CD8-positive, alpha-beta memory T cell (primary cell): ENCODE data around the gene TRPC4AP. TPM values are rescaled to one million over a fixed set of nuclear protein-coding genes. Genes with fewer than 3 reads are reported as not detected.

Experiments used
- CTCF ChIA-PET: fragments of 350-600 bp; sonication (Branson Sonifier 250); formaldehyde crosslinking; loops from one replicate; lab custom pipeline; 2021; ENCODE audit warnings: antibody characterized with exemption; lab: Charles Lee
- POLR2A ChIA-PET: fragments of 350-600 bp; sonication (Branson Sonifier 250); formaldehyde crosslinking; loops from one replicate; lab custom pipeline; 2021; ENCODE audit warnings: antibody characterized with exemption; lab: Charles Lee
- DNase-seq, 5 donors: peaks; one replicate each; pipeline versions ENCODE4 v3.0.0 to v3.0.0-alpha.2; 2020 to 2022; ENCODE audit warnings: mixed read lengths in 1 of 5
- H3K27ac ChIP-seq: one replicate; pipeline ENCODE4 v1.7.0; 2013; ENCODE audit warnings: low read depth, mild to moderate bottlenecking, low read length, moderate library complexity
- H3K27me3 ChIP-seq: 2 replicates; pipeline ENCODE4 v1.7.0; 2013; ENCODE audit warnings: low read length, mild to moderate bottlenecking; ENCODE audit not compliant: insufficient read depth, poor library complexity, severe bottlenecking
- H3K36me3 ChIP-seq: 2 replicates; pipeline ENCODE4 v1.7.0; 2013; ENCODE audit warnings: mild to moderate bottlenecking, low read length, moderate library complexity; ENCODE audit not compliant: insufficient read depth
- H3K4me1 ChIP-seq: 2 replicates; pipeline ENCODE4 v1.7.0; 2013; ENCODE audit warnings: mild to moderate bottlenecking, low read length, moderate library complexity; ENCODE audit not compliant: insufficient read depth
- H3K4me3 ChIP-seq: 2 replicates; pipeline ENCODE4 v1.7.0; 2013; ENCODE audit warnings: mild to moderate bottlenecking, low read length
- H3K9me3 ChIP-seq: 2 replicates; pipeline ENCODE4 v1.7.0; 2013; ENCODE audit warnings: mild to moderate bottlenecking, low read length
- H3K27ac Mint-ChIP-seq, 8 donors: one replicate each; pipeline ENCODE4 v1.8.0; 2020 to 2021; ENCODE audit warnings: mixed read lengths in 8 of 8, mild to moderate bottlenecking in 6 of 8, inconsistent platforms in 3 of 8, moderate library complexity in 3 of 8
- H3K27me3 Mint-ChIP-seq, 2 donors: one replicate each; pipeline ENCODE4 v1.8.0; 2020 to 2021; ENCODE audit warnings: mixed read lengths in 2 of 2, mild to moderate bottlenecking in 1 of 2, moderate library complexity in 1 of 2
- H3K36me3 Mint-ChIP-seq, 3 donors: one replicate each; pipeline ENCODE4 v1.8.0; 2020 to 2021; ENCODE audit warnings: mixed read lengths in 3 of 3, inconsistent platforms in 1 of 3, mild to moderate bottlenecking in 1 of 3
- H3K4me1 Mint-ChIP-seq, 3 donors: one replicate each; pipeline ENCODE4 v1.8.0; 2020 to 2021; ENCODE audit warnings: mixed read lengths in 3 of 3, inconsistent platforms in 1 of 3, mild to moderate bottlenecking in 1 of 3
- H3K4me3 Mint-ChIP-seq, 7 donors: one replicate each; pipeline ENCODE4 v1.8.0; 2020 to 2021; ENCODE audit warnings: mixed read lengths in 7 of 7, mild to moderate bottlenecking in 6 of 7, moderate library complexity in 4 of 7, inconsistent platforms in 2 of 7
- H3K9me3 Mint-ChIP-seq, 5 donors: one replicate each; pipeline ENCODE4 v1.8.0; 2020 to 2022; ENCODE audit warnings: mixed read lengths in 5 of 5, mild to moderate bottlenecking in 3 of 5, moderate library complexity in 2 of 5, inconsistent platforms in 1 of 5
- polyA plus RNA-seq: library from polyadenylated mRNA; unstranded; fragments of 300-500 nt; fragmentation: Illumina TruSeq; gene quantifications from one replicate; pipeline ENCODE4 v1.2.3, GENCODE V29; 2021
- total RNA-seq, 2 experiments: library from RNA; stranded (reverse); gene quantifications; one replicate each; pipeline ENCODE4 v1.2.3, GENCODE V29; 2021

The TRPC4AP gene
- total and polyA plus RNA-seq, 3 experiments from 2014 or later = 51.2 to 59.8 (median 53.4) TPM

DNA sequence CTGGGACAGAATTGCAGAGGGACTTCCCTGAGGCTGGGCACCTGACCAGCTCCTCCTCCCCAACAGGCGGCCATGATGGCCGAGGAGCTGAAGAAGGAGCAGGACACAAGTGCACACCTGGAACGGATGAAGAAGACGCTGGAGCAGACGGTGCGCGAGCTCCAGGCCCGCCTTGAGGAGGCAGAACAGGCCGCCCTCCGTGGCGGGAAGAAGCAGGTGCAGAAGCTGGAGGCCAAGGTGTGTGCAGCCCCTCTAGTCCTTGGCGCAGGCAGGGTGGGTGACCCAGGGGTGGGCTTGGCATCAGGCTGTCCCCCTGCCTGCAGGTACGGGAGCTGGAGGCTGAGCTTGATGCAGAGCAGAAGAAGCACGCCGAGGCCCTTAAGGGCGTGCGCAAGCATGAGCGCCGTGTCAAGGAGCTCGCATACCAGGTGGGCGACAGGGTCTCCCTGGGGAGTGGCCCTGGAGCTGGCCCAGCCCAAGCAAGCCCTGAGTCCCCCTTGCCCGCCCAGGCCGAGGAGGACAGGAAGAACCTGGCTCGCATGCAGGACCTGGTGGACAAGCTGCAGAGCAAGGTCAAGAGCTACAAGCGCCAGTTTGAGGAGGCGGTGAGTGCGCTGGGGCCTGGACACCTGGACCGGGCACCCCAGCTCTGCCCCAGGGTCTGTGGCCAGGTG is 91.5 kb downstream of the TRPC4AP start:
- Histone ChIP-seq H3K27me3 (no peaks in the 10 kb centered on the region), H3K36me3 (peaks cover 29% of the 10 kb centered on the region), H3K4me1 (no peaks in the 10 kb centered on the region), H3K9me3 (no peaks in the 10 kb centered on the region), H3K27ac (no peak overlapping the region), H3K4me3 (no peak overlapping the region)
- Mint-ChIP-seq H3K27me3 (peaks cover 0 to 1% of the 10 kb centered on the region in 2 donors), H3K36me3 (peaks cover 0 to 97% (median 13%) of the 10 kb centered on the region in 3 donors), H3K4me1 (peaks cover 0 to 13% (median 0%) of the 10 kb centered on the region in 3 donors), H3K27ac (peak overlapping the region in 2 of 8 donors; percentile 61 to 75), H3K4me3 (no peak overlapping the region), H3K9me3 (no peaks in the 10 kb centered on the region)
- peak in 1 of 5 donors; percentile 44 for DNase-seq
- ChIA-PET CTCF (interaction anchor here (1.0 kb wide), 1 partner anchor 16 kb away, joined by 3 read pairs; no protein-coding TSS in a partner anchor), POLR2A (no interaction called here)

DNA sequence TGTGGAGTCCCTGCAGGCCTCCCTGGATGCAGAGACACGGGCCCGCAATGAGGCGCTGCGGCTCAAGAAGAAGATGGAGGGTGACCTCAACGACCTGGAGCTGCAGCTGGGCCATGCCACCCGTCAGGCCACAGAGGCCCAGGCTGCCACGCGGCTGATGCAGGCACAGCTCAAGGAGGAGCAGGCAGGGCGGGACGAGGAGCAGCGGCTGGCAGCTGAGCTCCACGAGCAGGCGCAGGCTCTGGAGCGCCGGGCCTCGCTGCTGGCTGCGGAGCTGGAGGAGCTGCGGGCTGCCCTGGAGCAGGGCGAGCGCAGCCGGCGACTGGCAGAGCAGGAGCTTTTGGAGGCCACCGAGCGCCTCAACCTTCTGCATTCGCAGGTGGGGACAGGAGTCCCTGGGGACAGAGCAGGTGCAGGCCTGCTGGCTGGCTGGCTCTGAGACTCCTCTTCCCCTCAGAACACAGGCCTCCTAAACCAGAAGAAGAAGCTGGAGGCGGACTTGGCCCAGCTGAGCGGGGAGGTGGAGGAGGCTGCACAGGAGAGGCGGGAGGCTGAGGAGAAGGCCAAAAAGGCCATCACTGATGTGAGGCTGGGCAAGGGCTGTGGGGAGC is 92.2 kb downstream of the TRPC4AP start:
- Histone ChIP-seq H3K9me3 (no peaks in the 10 kb centered on the region), H3K4me3 (no peak overlapping the region), H3K27me3 (no peaks in the 10 kb centered on the region), H3K36me3 (peaks cover 28% of the 10 kb centered on the region), H3K27ac (no peak overlapping the region), H3K4me1 (no peaks in the 10 kb centered on the region)
- peaks cover 0 to 96% (median 13%) of the 10 kb centered on the region in 3 donors for H3K36me3 Mint-ChIP-seq
- DNase-seq = no peak
- H3K4me1 Mint-ChIP-seq = peaks cover 0 to 13% (median 0%) of the 10 kb centered on the region in 3 donors
- H3K27me3 Mint-ChIP-seq = peaks cover 0 to 1% of the 10 kb centered on the region in 2 donors
- peak overlapping the region in 1 of 8 donors; percentile 61 for H3K27ac Mint-ChIP-seq
- ChIA-PET POLR2A (no interaction called here), CTCF (interaction anchor here (1.0 kb wide), 1 partner anchor 17 kb away, joined by 3 read pairs; no protein-coding TSS in a partner anchor)
- H3K9me3 Mint-ChIP-seq = no peaks in the 10 kb centered on the region
- H3K4me3 Mint-ChIP-seq = no peak overlapping the region

DNA sequence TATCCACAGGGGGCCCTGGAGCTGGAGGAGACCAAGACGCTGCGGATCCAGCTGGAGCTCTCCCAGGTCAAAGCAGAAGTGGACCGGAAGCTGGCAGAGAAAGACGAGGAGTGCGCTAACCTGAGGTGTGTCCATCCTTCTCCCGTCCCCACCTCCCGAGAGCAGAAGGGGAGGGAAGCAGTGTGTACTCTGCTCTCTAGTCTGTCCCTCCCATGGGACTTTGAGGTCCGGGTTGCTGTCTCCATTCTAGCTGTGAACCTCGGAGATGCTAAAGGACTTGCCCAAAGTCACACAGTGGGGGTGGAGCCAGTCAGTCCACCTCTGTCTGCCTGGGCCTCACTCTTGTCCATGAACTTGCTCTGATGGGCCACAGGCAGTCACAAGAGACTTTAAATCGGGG is 92.8 kb downstream of the TRPC4AP start:
- CTCF ChIA-PET = interaction anchor here (1.1 kb wide), 1 partner anchor 127 kb away, joined by 3 read pairs; the partner anchor contains the start of gene GGT7
- POLR2A ChIA-PET = no interaction called here
- Histone ChIP-seq H3K9me3 (no peaks in the 10 kb centered on the region), H3K27ac (no peak overlapping the region), H3K4me1 (no peaks in the 10 kb centered on the region), H3K4me3 (no peak overlapping the region), H3K27me3 (no peaks in the 10 kb centered on the region), H3K36me3 (peaks cover 22% of the 10 kb centered on the region)
- Mint-ChIP-seq H3K27me3 (peaks cover 0 to 1% of the 10 kb centered on the region in 2 donors), H3K9me3 (no peaks in the 10 kb centered on the region), H3K4me1 (peaks cover 0 to 13% (median 0%) of the 10 kb centered on the region in 3 donors), H3K4me3 (no peak overlapping the region), H3K27ac (no peak overlapping the region), H3K36me3 (peaks cover 0 to 96% (median 10%) of the 10 kb centered on the region in 3 donors)
- DNase-seq = no peak

GRCh38 chr20:34999021-34999451 is 93.6 kb downstream of the TRPC4AP start:
- no peaks in the 10 kb centered on the region for H3K9me3 ChIP-seq
- no peak overlapping the region for H3K4me3 Mint-ChIP-seq
- H3K27ac Mint-ChIP-seq = no peak overlapping the region
- CTCF ChIA-PET = interaction anchor here (1.1 kb wide), 1 partner anchor 127 kb away, joined by 3 read pairs; the partner anchor contains the start of gene GGT7
- no peaks in the 10 kb centered on the region for H3K27me3 ChIP-seq
- POLR2A ChIA-PET = no interaction called here
- no peaks in the 10 kb centered on the region for H3K4me1 ChIP-seq
- H3K27ac ChIP-seq = no peak overlapping the region
- peaks cover 14% of the 10 kb centered on the region for H3K36me3 ChIP-seq
- H3K4me3 ChIP-seq = no peak overlapping the region
- H3K27me3 Mint-ChIP-seq = peaks cover 0 to 1% of the 10 kb centered on the region in 2 donors
- no peaks in the 10 kb centered on the region for H3K9me3 Mint-ChIP-seq
- H3K4me1 Mint-ChIP-seq = peaks cover 0 to 13% (median 0%) of the 10 kb centered on the region in 3 donors
- no peak for DNase-seq
- H3K36me3 Mint-ChIP-seq = peaks cover 0 to 96% (median 8%) of the 10 kb centered on the region in 3 donors

GRCh38 chr20:34998331-34998950 is 94.2 kb downstream of the TRPC4AP start:
- Histone ChIP-seq H3K36me3 (peaks cover 12% of the 10 kb centered on the region), H3K27me3 (no peaks in the 10 kb centered on the region), H3K4me3 (no peak overlapping the region), H3K9me3 (no peaks in the 10 kb centered on the region), H3K4me1 (no peaks in the 10 kb centered on the region), H3K27ac (no peak overlapping the region)
- CTCF ChIA-PET = interaction anchor here (0.7 to 1.1 kb wide), 3 partner anchors 124 to 126 kb away, joined by 3 to 4 read pairs (median 3); partner anchors contain the start of gene GGT7
- DNase-seq = no peak
- Mint-ChIP-seq H3K36me3 (peaks cover 0 to 95% (median 8%) of the 10 kb centered on the region in 3 donors), H3K27me3 (peaks cover 0 to 1% of the 10 kb centered on the region in 2 donors), H3K9me3 (no peaks in the 10 kb centered on the region), H3K4me1 (peaks cover 0 to 13% (median 0%) of the 10 kb centered on the region in 3 donors), H3K27ac (no peak overlapping the region), H3K4me3 (no peak overlapping the region)
- POLR2A ChIA-PET = no interaction called here

GRCh38 chr20:34997774-34998173 is 94.8 kb downstream of the TRPC4AP start:
- H3K27me3 ChIP-seq = no peaks in the 10 kb centered on the region
- H3K36me3 Mint-ChIP-seq = peaks cover 0 to 92% (median 8%) of the 10 kb centered on the region in 3 donors
- peaks cover 0 to 1% of the 10 kb centered on the region in 2 donors for H3K27me3 Mint-ChIP-seq
- H3K27ac ChIP-seq = no peak overlapping the region
- ChIA-PET CTCF (interaction anchor here (0.7 to 1.0 kb wide), 2 partner anchors 123 to 125 kb away, joined by 3 to 4 read pairs; partner anchors contain the start of gene GGT7), POLR2A (interaction anchor here (0.6 kb wide), 1 partner anchor 12 kb away, joined by 3 read pairs; no protein-coding TSS in a partner anchor)
- H3K4me1 ChIP-seq = no peaks in the 10 kb centered on the region
- H3K27ac Mint-ChIP-seq = peak overlapping the region in 2 of 8 donors; percentile 11 to 92
- H3K36me3 ChIP-seq = peaks cover 9% of the 10 kb centered on the region
- H3K4me3 ChIP-seq = no peak overlapping the region
- peaks cover 0 to 13% (median 0%) of the 10 kb centered on the region in 3 donors for H3K4me1 Mint-ChIP-seq
- H3K9me3 Mint-ChIP-seq = no peaks in the 10 kb centered on the region
- no peak for DNase-seq
- H3K9me3 ChIP-seq = no peaks in the 10 kb centered on the region
- H3K4me3 Mint-ChIP-seq = peak overlapping the region in 4 of 7 donors; percentile 41 to 63 (median 47)

GRCh38 chr20:34997131-34997561 is 95.5 kb downstream of the TRPC4AP start:
- Histone ChIP-seq H3K4me3 (no peak overlapping the region), H3K27me3 (no peaks in the 10 kb centered on the region), H3K27ac (no peak overlapping the region), H3K36me3 (peaks cover 5% of the 10 kb centered on the region), H3K4me1 (no peaks in the 10 kb centered on the region), H3K9me3 (no peaks in the 10 kb centered on the region)
- peaks cover 0 to 13% (median 0%) of the 10 kb centered on the region in 3 donors for H3K4me1 Mint-ChIP-seq
- ChIA-PET POLR2A (interaction anchor here (0.6 kb wide), 1 partner anchor 12 kb away, joined by 3 read pairs; no protein-coding TSS in a partner anchor), CTCF (no interaction called here)
- peaks cover 0 to 1% of the 10 kb centered on the region in 2 donors for H3K27me3 Mint-ChIP-seq
- no peak for DNase-seq
- peak overlapping the region in 1 of 8 donors; percentile 89 for H3K27ac Mint-ChIP-seq
- peak overlapping the region in 1 of 7 donors; percentile 27 for H3K4me3 Mint-ChIP-seq
- H3K36me3 Mint-ChIP-seq = peaks cover 0 to 86% (median 8%) of the 10 kb centered on the region in 3 donors
- H3K9me3 Mint-ChIP-seq = no peaks in the 10 kb centered on the region
